DMS114 treated with DMSO at 0.1 percent for 48 hours (cell line): Measurements from ENCODE around the gene DRC7.
"Not testable (repeated sequence)": the region's sequence is repeated elsewhere in the genome, so short reads cannot be mapped to it uniquely, and the experiment has no call there.

Experiments
- DNase-seq: peaks from one replicate; lab custom pipeline; 2025; ENCODE audit not compliant: unreplicated experiment; lab: John Stamatoyannopoulos, UW

Gene DRC7

DNA sequence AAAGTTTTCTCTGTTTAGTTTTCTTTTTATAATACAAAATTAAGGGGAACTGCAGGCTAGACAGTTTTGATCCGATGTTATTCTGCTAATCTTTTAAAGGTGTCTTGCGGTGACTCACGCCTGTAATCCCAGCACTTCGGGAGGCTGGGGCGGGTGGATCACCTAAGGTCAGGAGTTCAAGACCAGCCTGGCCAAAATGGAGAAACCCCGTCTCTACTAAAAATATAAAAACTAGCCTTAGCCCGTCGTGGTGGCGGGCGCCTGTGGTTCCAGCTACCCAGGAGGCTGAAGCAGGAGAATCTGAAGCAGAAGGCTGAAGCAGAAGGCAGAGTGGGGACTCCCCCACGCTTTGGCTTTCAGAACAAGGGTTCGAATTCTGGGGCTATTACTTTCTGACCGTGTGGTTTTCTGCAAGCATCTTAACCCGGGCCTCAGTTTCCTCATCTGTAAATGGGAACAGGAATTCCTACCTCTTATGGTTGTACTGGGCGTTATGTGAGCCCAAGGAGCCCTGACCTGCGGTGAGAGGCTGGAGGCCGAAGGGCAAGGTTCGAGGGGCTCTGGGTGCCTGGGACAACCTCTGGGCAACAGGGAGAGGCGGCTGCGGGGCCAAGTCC is 39.8 kb downstream of the DRC7 start:
- DNase-seq: no peak

GRCh38 chr16:57734925-57735754 is 40.5 kb downstream of the DRC7 start:
- DNase-seq: peak; percentile 100

DNA sequence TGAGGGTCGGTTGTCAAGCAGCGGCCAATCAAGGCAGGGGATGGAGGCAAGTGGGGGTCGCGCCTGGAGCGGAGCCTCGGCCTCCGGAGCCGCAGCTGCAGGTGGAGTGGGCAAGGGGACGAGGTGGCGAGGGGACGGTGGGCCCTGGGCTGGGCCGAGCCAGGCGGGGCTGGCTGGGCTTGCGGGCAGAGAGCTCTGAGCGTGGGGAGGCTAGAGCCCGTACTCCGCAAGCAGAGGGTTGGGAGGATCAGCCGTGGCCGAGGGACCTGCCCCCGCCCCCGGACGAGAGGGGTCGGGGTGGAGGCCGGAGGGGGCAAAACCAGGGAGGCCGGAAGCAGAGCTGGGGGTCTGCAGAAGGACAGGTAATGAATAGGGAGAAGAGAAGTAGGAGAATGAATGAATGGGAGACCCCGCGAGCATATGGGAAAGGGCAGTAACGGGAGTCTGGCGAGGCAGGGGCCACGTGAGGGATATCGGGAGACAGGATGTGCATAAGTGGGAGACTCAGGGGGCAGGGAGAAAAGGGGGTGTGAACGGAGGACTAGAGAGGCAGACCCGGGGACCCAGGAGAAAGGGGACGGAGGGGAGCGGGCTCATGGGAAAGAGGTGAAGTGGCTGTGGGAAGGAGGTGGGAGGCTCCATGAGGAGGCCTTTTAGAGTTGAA is 41.3 kb downstream of the DRC7 start, which contains the start of gene KATNB1:
KATNB1 (plus strand) TSS at position 16 of the 664 bp plus-strand sequence. CDS start 1,474 bp downstream, outside the sequence.
- DNase-seq: no peak

DNA sequence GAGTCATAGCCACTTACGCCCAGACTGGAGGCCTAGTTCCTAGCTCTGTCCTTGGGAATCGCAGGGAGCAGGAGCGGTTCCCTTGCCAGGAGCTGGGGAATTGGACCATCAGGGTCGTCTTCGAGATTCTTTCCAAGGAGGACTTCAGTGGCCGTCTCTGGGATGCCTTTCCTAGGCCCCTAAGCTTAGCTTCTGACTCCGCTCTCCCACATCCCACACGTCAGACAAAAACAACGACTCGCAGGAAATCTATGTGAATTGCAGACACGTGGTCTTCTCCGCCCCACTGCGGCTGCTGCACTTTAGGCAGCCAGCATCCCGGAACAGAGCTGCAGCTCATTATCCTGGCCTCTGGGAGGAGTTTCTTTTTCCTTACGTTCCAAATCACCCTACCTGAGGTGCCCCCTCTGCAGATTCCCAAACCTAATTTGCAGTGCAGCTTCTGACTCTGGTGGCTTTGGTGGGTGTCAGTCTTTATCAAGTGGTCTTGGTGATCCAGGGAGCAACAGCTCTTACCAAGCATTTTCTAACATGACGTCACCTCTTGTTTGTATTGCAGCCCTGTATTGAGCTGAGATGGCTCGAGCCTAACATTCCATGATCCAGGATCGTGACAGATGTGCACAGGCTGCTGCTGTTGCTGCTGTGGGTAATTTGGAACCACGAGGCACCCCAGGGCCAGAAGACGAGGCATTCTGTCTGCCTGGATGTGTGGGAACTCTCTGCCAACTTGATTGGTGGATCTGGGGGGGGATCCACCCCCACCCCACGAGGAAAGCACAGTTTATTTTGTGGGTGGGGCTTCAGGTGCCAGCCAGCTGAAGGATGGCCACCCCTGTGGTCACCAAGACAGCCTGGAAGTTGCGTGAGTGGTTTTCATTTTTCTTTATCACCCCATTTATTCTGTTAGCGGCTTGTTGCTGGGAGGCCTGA is 42.1 kb downstream of the DRC7 start:
- DNase-seq: peak; percentile 61

- no peak for DNase-seq
Observed at GRCh38 chr16:57738844-57739243, 44.2 kb downstream of the DRC7 start.

GRCh38 chr16:57739756-57740422 is 45.3 kb downstream of the DRC7 start:
- DNase-seq: no peak

- no peak for DNase-seq
Observed at GRCh38 chr16:57740423-57741071, 45.9 kb downstream of the DRC7 start.

DNA sequence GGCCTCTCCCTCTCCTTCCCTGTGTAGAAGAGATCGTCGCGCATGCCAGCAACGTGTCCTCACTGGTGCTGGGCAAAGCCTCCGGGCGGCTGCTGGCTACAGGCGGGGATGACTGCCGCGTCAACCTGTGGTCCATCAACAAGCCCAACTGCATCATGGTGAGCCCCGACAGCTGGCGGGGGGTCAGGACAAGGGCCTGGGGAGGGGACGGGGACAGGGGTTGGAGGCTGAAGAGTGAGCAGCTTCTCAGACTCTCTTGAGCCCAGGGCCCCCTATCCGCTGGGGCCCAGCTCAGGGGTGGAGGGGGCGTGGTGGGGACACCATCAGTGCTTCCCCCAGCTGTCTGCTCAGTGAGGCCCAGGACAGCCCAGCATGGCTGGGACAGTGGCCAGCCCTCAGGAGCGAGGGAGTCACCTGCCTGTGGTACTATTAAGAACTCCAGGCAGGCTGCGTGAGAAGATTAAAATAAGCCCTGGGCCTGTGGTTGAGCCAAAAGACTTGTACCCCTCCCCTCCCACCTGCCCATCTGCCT is 47.1 kb downstream of the DRC7 start:
- no peak for DNase-seq

GRCh38 chr16:57742543-57742942 is 47.9 kb downstream of the DRC7 start:
- DNase-seq: no peak

GRCh38 chr16:57743458-57743857 is 48.9 kb downstream of the DRC7 start:
- no peak for DNase-seq

- no peak for DNase-seq
Observed at GRCh38 chr16:57743886-57744641, 49.5 kb downstream of the DRC7 start.

GRCh38 chr16:57744642-57744903 is 50.0 kb downstream of the DRC7 start:
- no peak for DNase-seq

DNA sequence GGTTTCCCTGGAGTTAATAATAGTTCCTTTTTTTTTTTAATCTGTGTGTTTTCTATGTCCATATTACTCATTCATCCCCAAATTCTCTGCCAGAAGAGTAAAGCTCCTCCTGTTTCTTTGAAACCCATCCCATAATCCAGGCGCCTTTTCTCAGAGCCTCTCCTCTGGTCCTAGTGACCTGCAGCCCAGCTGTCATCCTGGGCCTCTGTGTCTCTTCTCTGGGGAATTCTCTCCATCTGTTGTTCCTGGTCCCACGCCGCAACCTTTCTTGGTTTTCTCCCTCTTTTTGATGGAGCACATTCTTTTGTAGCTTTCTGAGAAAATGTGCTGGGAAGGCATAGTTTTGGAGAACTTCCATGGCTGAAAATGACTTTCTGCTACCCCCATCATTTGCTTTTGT is 51.2 kb downstream of the DRC7 start:
- no peak for DNase-seq

DNA sequence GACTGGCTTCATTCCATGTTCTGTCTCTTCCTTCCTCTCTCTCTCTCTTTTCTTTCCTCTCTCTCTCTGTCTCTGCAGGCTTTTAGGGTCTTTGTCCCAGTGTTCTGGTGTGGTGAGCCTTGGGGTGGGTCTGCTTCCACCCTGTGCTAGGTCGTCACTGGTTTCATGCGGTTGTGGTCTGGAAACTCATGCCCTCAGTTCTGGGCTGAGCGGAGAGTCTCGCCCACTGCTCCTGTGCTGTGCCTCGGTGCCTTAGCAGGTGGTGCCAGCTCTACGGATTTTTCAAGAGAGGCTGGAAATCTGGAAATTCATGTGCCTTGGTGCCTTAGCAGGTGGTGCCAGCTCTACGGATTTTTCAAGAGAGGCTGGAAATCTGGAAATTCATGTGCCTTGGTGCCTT is 51.7 kb downstream of the DRC7 start:
- DNase-seq: not testable (repeated sequence)

DNA sequence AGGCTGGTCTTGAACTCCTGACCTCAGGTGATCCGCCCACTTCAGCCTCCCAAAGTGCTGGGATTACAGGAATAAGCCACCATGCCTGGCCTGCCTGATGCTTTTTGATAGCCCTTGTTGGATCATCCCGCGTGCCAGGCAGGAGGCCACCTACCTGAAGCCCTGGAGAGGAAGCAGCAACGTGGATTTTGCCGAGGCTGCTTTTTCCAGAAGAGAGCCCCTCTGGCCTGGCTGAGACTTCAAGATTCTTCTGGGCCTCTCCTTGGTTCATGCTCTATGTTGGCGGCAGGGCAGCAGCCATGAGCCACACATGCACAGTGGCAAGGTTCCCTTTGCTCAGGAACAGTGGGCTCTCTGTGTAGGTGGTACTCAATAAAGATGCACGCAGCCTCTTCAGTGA is 52.5 kb downstream of the DRC7 start:
- DNase-seq: no peak

DNA sequence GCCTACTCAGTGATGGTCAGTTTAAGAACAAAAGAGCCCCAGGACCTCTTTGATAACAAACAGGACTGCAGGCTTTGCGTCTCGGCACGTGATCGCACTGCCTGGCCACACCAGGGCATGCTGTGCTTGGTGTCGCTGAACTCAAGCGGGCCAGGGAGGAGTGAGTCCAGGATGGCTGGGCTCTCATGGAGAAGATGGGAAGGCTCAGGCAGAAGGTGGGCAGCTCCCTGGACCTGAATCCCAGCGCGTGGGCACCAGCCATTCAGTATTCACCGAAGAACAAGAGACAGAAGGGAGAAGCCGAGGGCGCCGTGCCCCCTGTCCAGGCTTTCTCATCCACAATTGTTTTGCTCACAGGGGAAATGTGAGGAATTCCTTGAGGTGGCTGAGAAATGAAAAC is 52.9 kb downstream of the DRC7 start:
- DNase-seq: no peak

- DNase-seq: no peak
Observed at GRCh38 chr16:57747996-57748395, 53.4 kb downstream of the DRC7 start.

- DNase-seq: no peak
Observed at GRCh38 chr16:57748596-57748995, 54.0 kb downstream of the DRC7 start.

GRCh38 chr16:57749101-57749692 is 54.6 kb downstream of the DRC7 start:
- no peak for DNase-seq
